ENCODE data around the gene NDUFS6.

Gene NDUFS6

GRCh38 chr5:1785984-1786383 is 15.2 kb upstream of the NDUFS6 start:
- no peak overlapping the region for H3K27ac ChIP-seq
- no peak for TF ChIP-seq CTCF (conservative IDR thresholded peaks at IDR 0.05)

GRCh38 chr5:1786621-1787471 is 14.4 kb upstream of the NDUFS6 start:
- peak overlapping the region; percentile 56 for H3K27ac ChIP-seq
- no peak for TF ChIP-seq CTCF (conservative IDR thresholded peaks at IDR 0.05)

GRCh38 chr5:1787472-1788047 is 13.6 kb upstream of the NDUFS6 start:
- no peak for TF ChIP-seq CTCF (conservative IDR thresholded peaks at IDR 0.05)

GRCh38 chr5:1788200-1788599 is 13.0 kb upstream of the NDUFS6 start:
- H3K27ac ChIP-seq, result no peak overlapping the region
- no peak for TF ChIP-seq CTCF (conservative IDR thresholded peaks at IDR 0.05)

More at GRCh38 chr5:1787472-1788047, 13.6 kb upstream of the NDUFS6 start:
- peak overlapping the region; percentile 56 for H3K27ac ChIP-seq

GRCh38 chr5:1788828-1789227 is 12.4 kb upstream of the NDUFS6 start:
- TF ChIP-seq CTCF (conservative IDR thresholded peaks at IDR 0.05), result no peak
- no peak overlapping the region for H3K27ac ChIP-seq

GRCh38 chr5:1789438-1789833 is 11.8 kb upstream of the NDUFS6 start:
- H3K27ac ChIP-seq, result peak overlapping the region; percentile 38

- no peak for TF ChIP-seq CTCF (conservative IDR thresholded peaks at IDR 0.05)
- H3K27ac ChIP-seq, result peak overlapping the region; percentile 38
Observed at GRCh38 chr5:1789834-1790471, 11.3 kb upstream of the NDUFS6 start.

Data from VCaP (cell line).